Ammon's horn (tissue), 1 donor: ENCODE results near the gene XRCC4.

Source experiments
- DNase-seq: peaks from one replicate; pipeline ENCODE4 v3.0.0-alpha.2; 2016; ENCODE audit warnings: low spot score

Gene XRCC4

GRCh38 chr5:83071286-83072051 is 5.9 kb upstream of the XRCC4 start:
- no peak for DNase-seq

- DNase-seq, result no peak
These were observed 4.4 kb upstream of the XRCC4 start for GRCh38 chr5:83072966-83073365.

DNA sequence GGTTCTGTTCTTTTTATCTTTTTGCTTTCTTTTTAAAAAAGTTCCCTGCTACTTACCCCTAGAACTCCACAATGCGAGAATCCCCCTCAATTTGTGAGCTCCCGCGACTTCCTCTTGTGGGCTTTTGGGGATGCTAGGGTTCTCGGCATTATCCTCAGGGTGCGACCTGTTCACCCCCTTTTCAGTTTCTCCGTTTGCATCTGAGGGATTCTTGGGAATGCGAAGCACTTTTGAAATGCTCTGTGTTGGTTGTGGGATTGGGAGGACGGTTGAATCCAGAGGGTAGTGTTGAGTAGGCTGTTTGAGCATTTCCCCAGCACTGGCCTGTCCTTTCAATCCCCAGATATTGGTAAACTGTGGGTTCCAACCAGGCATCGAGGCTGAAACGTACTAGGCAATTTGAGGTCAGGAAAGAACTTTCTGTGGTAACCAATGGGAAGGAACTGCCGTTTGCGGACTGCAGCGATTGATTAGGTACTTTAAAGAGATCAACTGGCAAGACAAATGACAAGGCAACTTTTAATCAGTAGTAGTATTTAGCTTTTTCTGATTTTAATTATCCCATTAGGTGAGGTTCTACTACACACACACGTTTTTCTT is 415 bp downstream of the XRCC4 start:
- DNase-seq, result peak; percentile 30

DNA sequence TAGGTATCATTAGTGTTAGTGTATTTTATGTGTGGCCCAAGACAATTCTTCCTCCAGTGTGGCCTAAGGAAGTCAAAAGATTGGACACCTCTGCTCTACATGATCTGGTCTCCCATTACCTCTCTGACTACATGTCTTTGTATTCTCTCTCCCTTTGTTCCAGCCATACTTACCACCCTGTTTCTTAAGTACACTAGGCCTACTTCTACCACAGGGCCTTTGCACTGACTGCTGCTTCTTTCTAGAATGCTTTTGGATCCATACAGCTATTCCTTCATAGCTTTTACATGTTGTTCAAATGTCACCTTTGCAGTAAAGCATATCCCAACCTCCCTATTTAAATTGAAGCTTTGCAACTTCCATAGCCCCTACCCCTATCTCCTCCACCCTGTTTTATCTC is 5.4 kb downstream of the XRCC4 start:
- DNase-seq, result no peak

GRCh38 chr5:83084336-83084735 is 7.0 kb downstream of the XRCC4 start:
- DNase-seq, result no peak

- no peak for DNase-seq
These were observed 7.8 kb downstream of the XRCC4 start for GRCh38 chr5:83085106-83085505.

GRCh38 chr5:83090169-83090568 is 12.8 kb downstream of the XRCC4 start:
- DNase-seq, result no peak

DNA sequence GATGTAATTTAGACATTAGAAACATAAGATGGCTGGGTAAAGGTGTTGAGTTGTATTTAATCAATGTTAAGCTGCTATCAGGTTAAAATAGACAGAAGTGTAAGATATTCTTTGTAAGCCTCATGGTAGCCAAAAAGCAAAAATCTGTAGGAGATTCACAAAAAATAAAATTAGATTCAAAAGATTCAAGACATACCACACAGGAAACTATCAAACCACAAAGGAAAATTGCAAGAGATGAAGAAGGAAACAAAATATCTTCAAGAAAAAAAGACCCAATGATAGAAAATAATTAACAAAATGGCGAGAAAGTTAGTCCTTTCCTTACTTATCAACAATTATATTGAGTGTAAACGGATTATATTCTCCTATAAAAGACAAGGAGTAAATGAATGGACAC is 15.3 kb downstream of the XRCC4 start:
- no peak for DNase-seq

DNA sequence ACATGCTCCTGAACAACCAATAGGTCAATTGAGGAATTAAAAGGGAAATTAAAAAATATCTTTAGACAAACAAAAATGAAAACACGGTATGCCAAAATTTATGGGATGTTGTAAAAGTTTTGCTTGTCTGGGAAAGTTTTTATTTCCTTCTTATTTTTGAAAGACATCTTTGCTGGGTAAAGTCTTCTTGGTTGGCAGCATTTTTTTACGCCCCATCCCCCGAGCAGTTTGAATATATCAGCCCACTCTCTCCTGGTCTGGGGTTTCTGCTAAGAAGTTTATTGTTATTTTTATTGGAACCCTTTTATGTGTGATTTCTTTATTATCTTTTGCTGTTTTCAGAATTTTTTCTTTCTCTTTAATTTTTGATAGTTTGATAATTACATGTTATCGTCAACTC is 16.3 kb downstream of the XRCC4 start:
- no peak for DNase-seq

GRCh38 chr5:83095163-83095956 is 18.0 kb downstream of the XRCC4 start:
- no peak for DNase-seq

- peak; percentile 5 for DNase-seq
These were observed 18.7 kb downstream of the XRCC4 start for GRCh38 chr5:83095957-83096539.

DNA sequence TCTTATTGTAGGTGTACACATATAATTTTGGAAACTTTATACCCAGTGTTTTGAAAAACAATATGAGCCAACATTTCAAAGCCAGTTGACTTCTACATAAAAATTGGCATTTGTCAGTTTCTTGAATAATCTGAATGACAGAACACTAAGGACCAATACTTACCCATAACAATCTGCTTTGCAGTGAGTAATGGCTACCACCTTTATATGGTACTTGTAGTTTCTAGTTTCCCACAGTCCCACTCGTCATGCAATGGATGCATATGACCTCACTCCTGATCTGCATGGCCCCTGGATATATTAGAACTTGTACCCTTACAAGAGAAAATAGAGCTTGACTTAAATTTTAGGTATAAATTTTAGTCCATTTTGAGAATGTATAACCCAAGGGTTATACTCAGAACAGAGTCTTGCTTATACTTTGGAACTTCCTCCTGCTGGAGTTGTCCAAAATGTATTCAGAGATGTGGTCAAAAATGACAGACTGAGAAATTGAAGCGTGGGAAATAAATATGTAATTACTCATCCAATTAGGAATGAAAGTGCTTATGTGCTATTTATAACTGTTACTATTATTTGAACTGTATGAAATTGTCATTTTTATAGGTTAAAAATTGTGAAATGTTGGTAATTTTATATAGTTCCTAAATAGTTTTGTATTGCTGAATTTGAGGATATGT is 19.5 kb downstream of the XRCC4 start:
- no peak for DNase-seq

- DNase-seq, result no peak
These were observed 20.4 kb downstream of the XRCC4 start for GRCh38 chr5:83097689-83098231.

GRCh38 chr5:83099001-83099400 is 21.7 kb downstream of the XRCC4 start:
- no peak for DNase-seq

- DNase-seq, result peak; percentile 2
These were observed 22.1 kb downstream of the XRCC4 start for GRCh38 chr5:83099445-83099844.

DNA sequence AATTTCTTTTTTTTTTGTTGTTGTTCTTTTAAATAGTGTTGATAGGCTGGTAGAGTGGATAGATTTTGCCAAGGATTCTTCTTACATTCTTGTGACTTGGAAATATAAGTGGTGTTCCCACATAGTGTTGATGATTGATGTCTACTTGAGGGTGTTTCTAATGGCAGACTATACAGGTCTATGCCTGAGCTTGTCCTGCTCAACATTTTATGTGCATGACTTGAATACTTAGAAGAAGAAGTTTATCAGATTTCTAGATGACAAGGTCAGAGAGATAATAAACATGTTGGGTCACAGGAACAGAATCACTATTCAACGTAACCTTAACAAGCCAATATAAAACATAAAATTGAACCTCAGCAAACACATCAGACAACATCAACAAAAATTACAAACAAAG is 24.2 kb downstream of the XRCC4 start:
- no peak for DNase-seq

DNA sequence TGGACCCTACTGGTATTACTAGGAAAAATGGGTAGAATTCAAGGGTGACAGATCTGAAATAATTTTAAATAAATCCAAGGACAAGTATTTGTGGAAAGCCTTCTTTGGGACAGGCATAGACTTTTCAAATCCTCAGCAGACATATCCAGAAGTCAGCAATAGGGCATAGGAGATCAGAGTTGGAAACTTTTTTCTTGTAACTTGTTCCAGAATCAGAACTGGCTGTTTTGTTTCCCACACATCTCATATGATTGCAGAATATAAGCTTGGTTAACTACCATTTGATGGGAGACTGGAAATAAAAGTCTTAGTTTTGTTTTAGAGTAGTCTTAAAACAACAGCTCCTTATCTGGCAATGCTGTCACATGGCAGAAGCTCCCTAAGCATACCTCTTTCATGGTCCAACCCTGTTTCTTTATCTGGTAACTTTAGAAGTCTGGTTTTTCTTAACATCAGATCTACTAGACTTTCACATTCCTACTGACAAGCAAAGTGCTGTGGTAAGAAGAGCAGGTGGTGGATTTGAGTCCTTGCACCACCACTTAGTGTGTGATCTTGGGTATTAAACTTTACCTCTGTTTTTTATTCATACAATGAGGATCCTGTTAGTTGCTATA is 25.1 kb downstream of the XRCC4 start:
- DNase-seq, result no peak

GRCh38 chr5:83104021-83104420 is 26.7 kb downstream of the XRCC4 start:
- no peak for DNase-seq

- DNase-seq, result no peak
These were observed 30.5 kb downstream of the XRCC4 start for GRCh38 chr5:83107692-83108420.

DNA sequence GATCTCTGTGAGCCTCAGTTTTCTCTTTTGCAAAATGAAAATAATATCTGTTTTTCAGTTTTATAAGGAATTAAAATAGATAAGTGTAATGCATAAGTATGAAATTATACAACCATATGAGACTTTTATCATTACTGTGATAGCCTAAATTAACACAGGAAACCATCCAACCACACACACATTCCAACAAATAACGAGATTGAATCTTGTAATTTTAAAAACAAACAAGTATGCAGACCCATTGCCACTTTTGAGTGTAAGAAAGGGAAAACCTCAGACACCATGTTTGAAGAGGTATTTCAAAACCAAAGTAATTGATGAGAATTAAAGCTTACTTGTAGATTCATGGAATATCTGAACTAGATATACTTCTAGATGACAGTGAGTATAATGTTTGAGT is 32.0 kb downstream of the XRCC4 start:
- DNase-seq, result no peak

DNA sequence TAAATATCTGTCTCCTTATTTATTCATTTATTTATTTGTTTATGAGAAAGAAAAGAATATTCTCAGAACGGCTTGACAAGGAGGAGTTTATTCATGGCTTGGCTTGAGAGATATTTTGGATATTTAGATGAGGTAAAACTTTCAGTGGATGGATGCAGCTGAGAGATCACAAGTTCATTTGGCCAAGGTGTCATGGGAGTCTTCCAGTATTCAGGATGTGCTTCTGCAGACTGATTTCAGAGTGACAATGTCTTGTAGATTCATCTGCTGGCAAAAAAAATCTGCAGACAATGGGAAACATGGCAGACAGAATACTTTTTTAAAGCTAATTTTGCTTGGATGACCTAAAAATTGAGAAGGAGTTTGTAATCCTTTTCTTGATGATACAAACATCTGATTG is 38.5 kb downstream of the XRCC4 start:
- DNase-seq, result no peak
